CD8-positive, alpha-beta memory T cell (primary cell): Measurements from ENCODE around the gene PIK3C2B. TPM values are rescaled to one million over a fixed set of nuclear protein-coding genes. Genes with fewer than 3 reads are reported as not detected.

Experiments used
- CTCF ChIA-PET: fragments of 350-600 bp; sonication (Branson Sonifier 250); formaldehyde crosslinking; loops from one replicate; lab custom pipeline; 2021; ENCODE audit warnings: antibody characterized with exemption; lab: Charles Lee
- POLR2A ChIA-PET: fragments of 350-600 bp; sonication (Branson Sonifier 250); formaldehyde crosslinking; loops from one replicate; lab custom pipeline; 2021; ENCODE audit warnings: antibody characterized with exemption; lab: Charles Lee
- DNase-seq, 5 donors: peaks; one replicate each; pipeline versions ENCODE4 v3.0.0 to v3.0.0-alpha.2; 2020 to 2022; ENCODE audit warnings: mixed read lengths in 1 of 5
- H3K27ac ChIP-seq: one replicate; pipeline ENCODE4 v1.7.0; 2013; ENCODE audit warnings: low read depth, mild to moderate bottlenecking, low read length, moderate library complexity
- H3K27me3 ChIP-seq: 2 replicates; pipeline ENCODE4 v1.7.0; 2013; ENCODE audit warnings: low read length, mild to moderate bottlenecking; ENCODE audit not compliant: insufficient read depth, poor library complexity, severe bottlenecking
- H3K36me3 ChIP-seq: 2 replicates; pipeline ENCODE4 v1.7.0; 2013; ENCODE audit warnings: mild to moderate bottlenecking, low read length, moderate library complexity; ENCODE audit not compliant: insufficient read depth
- H3K4me1 ChIP-seq: 2 replicates; pipeline ENCODE4 v1.7.0; 2013; ENCODE audit warnings: mild to moderate bottlenecking, low read length, moderate library complexity; ENCODE audit not compliant: insufficient read depth
- H3K4me3 ChIP-seq: 2 replicates; pipeline ENCODE4 v1.7.0; 2013; ENCODE audit warnings: mild to moderate bottlenecking, low read length
- H3K9me3 ChIP-seq: 2 replicates; pipeline ENCODE4 v1.7.0; 2013; ENCODE audit warnings: mild to moderate bottlenecking, low read length
- H3K27ac Mint-ChIP-seq, 8 donors: one replicate each; pipeline ENCODE4 v1.8.0; 2020 to 2021; ENCODE audit warnings: mixed read lengths in 8 of 8, mild to moderate bottlenecking in 6 of 8, inconsistent platforms in 3 of 8, moderate library complexity in 3 of 8
- H3K27me3 Mint-ChIP-seq, 2 donors: one replicate each; pipeline ENCODE4 v1.8.0; 2020 to 2021; ENCODE audit warnings: mixed read lengths in 2 of 2, mild to moderate bottlenecking in 1 of 2, moderate library complexity in 1 of 2
- H3K36me3 Mint-ChIP-seq, 3 donors: one replicate each; pipeline ENCODE4 v1.8.0; 2020 to 2021; ENCODE audit warnings: mixed read lengths in 3 of 3, inconsistent platforms in 1 of 3, mild to moderate bottlenecking in 1 of 3
- H3K4me1 Mint-ChIP-seq, 3 donors: one replicate each; pipeline ENCODE4 v1.8.0; 2020 to 2021; ENCODE audit warnings: mixed read lengths in 3 of 3, inconsistent platforms in 1 of 3, mild to moderate bottlenecking in 1 of 3
- H3K4me3 Mint-ChIP-seq, 7 donors: one replicate each; pipeline ENCODE4 v1.8.0; 2020 to 2021; ENCODE audit warnings: mixed read lengths in 7 of 7, mild to moderate bottlenecking in 6 of 7, moderate library complexity in 4 of 7, inconsistent platforms in 2 of 7
- H3K9me3 Mint-ChIP-seq, 5 donors: one replicate each; pipeline ENCODE4 v1.8.0; 2020 to 2022; ENCODE audit warnings: mixed read lengths in 5 of 5, mild to moderate bottlenecking in 3 of 5, moderate library complexity in 2 of 5, inconsistent platforms in 1 of 5
- polyA plus RNA-seq: library from polyadenylated mRNA; unstranded; fragments of 300-500 nt; fragmentation: Illumina TruSeq; gene quantifications from one replicate; pipeline ENCODE4 v1.2.3, GENCODE V29; 2021
- total RNA-seq, 2 experiments: library from RNA; stranded (reverse); gene quantifications; one replicate each; pipeline ENCODE4 v1.2.3, GENCODE V29; 2021

PIK3C2B gene
- total and polyA plus RNA-seq, 3 experiments from 2014 or later, result 2.9 to 19.6 (median 19.4) TPM

GRCh38 chr1:204463125-204464060 is 31.2 kb downstream of the PIK3C2B start:
- H3K4me3 Mint-ChIP-seq, result peak overlapping the region in 2 of 7 donors; percentile 0 to 32
- ChIA-PET POLR2A (no interaction called here), CTCF (interaction anchor here (1.0 to 4.1 kb wide), 3 partner anchors 15 to 36 kb away, joined by 3 to 15 read pairs (median 3); no protein-coding TSS in a partner anchor)
- peaks cover 5% of the 10 kb centered on the region for H3K36me3 ChIP-seq
- peak overlapping the region in 6 of 8 donors; percentile 40 to 96 (median 88) for H3K27ac Mint-ChIP-seq
- H3K27me3 Mint-ChIP-seq, result no peaks in the 10 kb centered on the region
- no peaks in the 10 kb centered on the region for H3K9me3 ChIP-seq
- no peak overlapping the region for H3K4me3 ChIP-seq
- H3K4me1 Mint-ChIP-seq, result peaks cover 47 to 64% (median 61%) of the 10 kb centered on the region in 3 donors
- peaks cover 10 to 71% (median 17%) of the 10 kb centered on the region in 3 donors for H3K36me3 Mint-ChIP-seq
- DNase-seq, result no peak
- no peaks in the 10 kb centered on the region for H3K9me3 Mint-ChIP-seq
- no peaks in the 10 kb centered on the region for H3K27me3 ChIP-seq
- H3K27ac ChIP-seq, result no peak overlapping the region
- peaks cover 44% of the 10 kb centered on the region for H3K4me1 ChIP-seq

- Histone ChIP-seq H3K9me3 (no peaks in the 10 kb centered on the region), H3K4me3 (peak overlapping the region; percentile 30), H3K27me3 (no peaks in the 10 kb centered on the region), H3K4me1 (peaks cover 44% of the 10 kb centered on the region), H3K27ac (no peak overlapping the region), H3K36me3 (no peaks in the 10 kb centered on the region)
- Mint-ChIP-seq H3K4me1 (peaks cover 49 to 65% (median 64%) of the 10 kb centered on the region in 3 donors), H3K9me3 (no peaks in the 10 kb centered on the region), H3K36me3 (peaks cover 6 to 75% (median 21%) of the 10 kb centered on the region in 3 donors), H3K27ac (peak overlapping the region; percentile 76 to 94 (median 91)), H3K4me3 (peak overlapping the region in 6 of 7 donors; percentile 55 to 71 (median 63)), H3K27me3 (no peaks in the 10 kb centered on the region)
- DNase-seq, result no peak
- ChIA-PET POLR2A (no interaction called here), CTCF (interaction anchor here (1.0 to 4.1 kb wide), 4 partner anchors 13 to 63 kb away, joined by 3 to 15 read pairs (median 3); no protein-coding TSS in a partner anchor)
Observed at GRCh38 chr1:204462229-204462561, 32.4 kb downstream of the PIK3C2B start.

GRCh38 chr1:204461331-204462228 is 33.0 kb downstream of the PIK3C2B start:
- peak in 3 of 5 donors; percentile 15 to 26 (median 20) for DNase-seq
- H3K4me1 ChIP-seq, result peaks cover 44% of the 10 kb centered on the region
- no peaks in the 10 kb centered on the region for H3K9me3 ChIP-seq
- no peak overlapping the region for H3K4me3 ChIP-seq
- peak overlapping the region; percentile 10 for H3K27ac ChIP-seq
- Mint-ChIP-seq H3K9me3 (no peaks in the 10 kb centered on the region), H3K36me3 (peaks cover 6 to 74% (median 21%) of the 10 kb centered on the region in 3 donors), H3K4me3 (peak overlapping the region in 6 of 7 donors; percentile 55 to 71 (median 65)), H3K4me1 (peaks cover 49 to 65% (median 64%) of the 10 kb centered on the region in 3 donors), H3K27ac (peak overlapping the region; percentile 76 to 94 (median 92)), H3K27me3 (no peaks in the 10 kb centered on the region)
- no peaks in the 10 kb centered on the region for H3K36me3 ChIP-seq
- ChIA-PET POLR2A (no interaction called here), CTCF (interaction anchor here (1.5 to 4.1 kb wide), 2 partner anchors 15 to 63 kb away, joined by 3 to 15 read pairs; no protein-coding TSS in a partner anchor)
- H3K27me3 ChIP-seq, result no peaks in the 10 kb centered on the region

- H3K27ac ChIP-seq, result no peak overlapping the region
- POLR2A ChIA-PET, result no interaction called here
Observed at GRCh38 chr1:204460346-204460745, 34.3 kb downstream of the PIK3C2B start.

GRCh38 chr1:204459706-204460105 is 34.9 kb downstream of the PIK3C2B start:
- Mint-ChIP-seq H3K4me1 (peaks cover 42 to 61% (median 60%) of the 10 kb centered on the region in 3 donors), H3K9me3 (no peaks in the 10 kb centered on the region), H3K36me3 (peaks cover 6 to 73% (median 21%) of the 10 kb centered on the region in 3 donors), H3K27me3 (no peaks in the 10 kb centered on the region), H3K4me3 (no peak overlapping the region), H3K27ac (peak overlapping the region in 6 of 8 donors; percentile 38 to 94 (median 67))
- Histone ChIP-seq H3K9me3 (no peaks in the 10 kb centered on the region), H3K4me1 (peaks cover 37% of the 10 kb centered on the region), H3K36me3 (no peaks in the 10 kb centered on the region), H3K27me3 (no peaks in the 10 kb centered on the region), H3K4me3 (no peak overlapping the region), H3K27ac (no peak overlapping the region)
- ChIA-PET POLR2A (no interaction called here), CTCF (interaction anchor here (4.1 kb wide), 1 partner anchor 13 kb away, joined by 15 read pairs; no protein-coding TSS in a partner anchor)
- DNase-seq, result no peak

More at GRCh38 chr1:204460346-204460745, 34.3 kb downstream of the PIK3C2B start:
- Histone ChIP-seq H3K4me3 (no peak overlapping the region), H3K4me1 (peaks cover 43% of the 10 kb centered on the region), H3K36me3 (no peaks in the 10 kb centered on the region), H3K27me3 (no peaks in the 10 kb centered on the region), H3K9me3 (no peaks in the 10 kb centered on the region)
- Mint-ChIP-seq H3K27me3 (no peaks in the 10 kb centered on the region), H3K36me3 (peaks cover 6 to 75% (median 21%) of the 10 kb centered on the region in 3 donors), H3K4me3 (peak overlapping the region in 1 of 7 donors; percentile 42), H3K27ac (peak overlapping the region in 7 of 8 donors; percentile 85 to 94 (median 92)), H3K9me3 (no peaks in the 10 kb centered on the region), H3K4me1 (peaks cover 48 to 64% (median 63%) of the 10 kb centered on the region in 3 donors)
- no peak for DNase-seq
- CTCF ChIA-PET, result interaction anchor here (4.1 kb wide), 1 partner anchor 14 kb away, joined by 15 read pairs; no protein-coding TSS in a partner anchor

- H3K27ac Mint-ChIP-seq, result peak overlapping the region in 7 of 8 donors; percentile 1 to 83 (median 54)
- POLR2A ChIA-PET, result no interaction called here
Observed at GRCh38 chr1:204457666-204458065, 36.9 kb downstream of the PIK3C2B start.

GRCh38 chr1:204456826-204457442 is 37.7 kb downstream of the PIK3C2B start:
- Histone ChIP-seq H3K36me3 (no peaks in the 10 kb centered on the region), H3K4me3 (no peak overlapping the region), H3K4me1 (peaks cover 27% of the 10 kb centered on the region), H3K9me3 (no peaks in the 10 kb centered on the region), H3K27ac (no peak overlapping the region), H3K27me3 (no peaks in the 10 kb centered on the region)
- POLR2A ChIA-PET, result no interaction called here
- no peak for DNase-seq
- Mint-ChIP-seq H3K9me3 (no peaks in the 10 kb centered on the region), H3K27ac (peak overlapping the region in 6 of 8 donors; percentile 52 to 83 (median 67)), H3K36me3 (peaks cover 6 to 68% (median 26%) of the 10 kb centered on the region in 3 donors), H3K27me3 (no peaks in the 10 kb centered on the region), H3K4me3 (no peak overlapping the region), H3K4me1 (peaks cover 35 to 52% (median 49%) of the 10 kb centered on the region in 3 donors)
- CTCF ChIA-PET, result interaction anchor here (1.1 to 2.2 kb wide), 4 partner anchors 10 to 51 kb away, joined by 4 to 11 read pairs (median 5); partner anchors contain the start of gene PIK3C2B

More at GRCh38 chr1:204457666-204458065, 36.9 kb downstream of the PIK3C2B start:
- Histone ChIP-seq H3K27ac (no peak overlapping the region), H3K27me3 (no peaks in the 10 kb centered on the region), H3K4me1 (peaks cover 28% of the 10 kb centered on the region), H3K9me3 (no peaks in the 10 kb centered on the region), H3K36me3 (no peaks in the 10 kb centered on the region), H3K4me3 (no peak overlapping the region)
- CTCF ChIA-PET, result interaction anchor here (0.8 to 2.2 kb wide), 6 partner anchors 11 to 50 kb away, joined by 4 to 11 read pairs (median 4); partner anchors contain the start of gene PIK3C2B
- H3K9me3 Mint-ChIP-seq, result no peaks in the 10 kb centered on the region
- no peak overlapping the region for H3K4me3 Mint-ChIP-seq
- peaks cover 39 to 54% (median 52%) of the 10 kb centered on the region in 3 donors for H3K4me1 Mint-ChIP-seq
- no peaks in the 10 kb centered on the region for H3K27me3 Mint-ChIP-seq
- peaks cover 6 to 67% (median 26%) of the 10 kb centered on the region in 3 donors for H3K36me3 Mint-ChIP-seq
- DNase-seq, result no peak
